Measurements from ENCODE around the gene CLSTN2. TPM values are rescaled to one million over a fixed set of nuclear protein-coding genes. Genes with fewer than 3 reads are reported as not detected.

The CLSTN2 gene
- total RNA-seq, 1 experiment from 2014 or later = 0.68 TPM

DNA sequence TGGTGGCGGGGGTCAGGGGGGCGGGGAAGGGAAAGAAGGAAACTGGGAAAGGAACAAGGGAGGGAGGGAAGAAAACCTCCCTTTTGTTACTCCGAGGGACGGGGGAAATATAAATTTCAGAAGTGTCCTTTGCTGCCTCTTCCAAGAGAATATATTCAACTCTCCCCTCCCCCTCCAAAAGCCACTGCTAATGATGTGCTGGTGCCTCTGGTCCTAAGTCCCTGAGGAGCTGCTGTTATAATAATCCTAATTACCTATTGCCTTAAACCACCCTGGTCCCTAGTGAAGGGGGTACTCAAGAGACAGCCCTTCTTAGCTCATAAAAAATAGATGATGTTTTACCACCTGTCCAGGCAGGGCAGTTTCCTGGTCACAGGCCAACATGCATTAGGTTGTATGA lies 624.6 kb downstream of the CLSTN2 start:
- Histone ChIP-seq H4K91ac (ENCODE audit: insufficient read length, low read depth, low read length) (no peak overlapping the region), H2BK20ac (ENCODE audit: low read depth, low read length, poor library complexity, severe bottlenecking) (no peak overlapping the region), H4K20me1 (ENCODE audit: control insufficient read depth, insufficient read depth, insufficient read length) (no peaks in the 10 kb centered on the region), H3K23ac (ENCODE audit: insufficient read length, low read depth, low read length) (no peak overlapping the region), H2BK12ac (ENCODE audit: insufficient read length, low read depth, low read length) (no peak overlapping the region), H2BK120ac (ENCODE audit: low read depth, low read length, poor library complexity, severe bottlenecking) (no peak overlapping the region), H4K5ac (ENCODE audit: insufficient read length, low read depth, low read length) (no peak overlapping the region), H2AFZ (ENCODE audit: low read length) (no peak overlapping the region), H3K9me3 (ENCODE audit: control insufficient read depth, low read depth, low read length) (no peaks in the 10 kb centered on the region), H3K18ac (ENCODE audit: insufficient read length, low read depth, low read length) (no peak overlapping the region), H3K27me3 (ENCODE audit: insufficient read depth, low read length) (no peaks in the 10 kb centered on the region), H3K4me2 (ENCODE audit: insufficient read depth, insufficient read length, low read length) (no peak overlapping the region), H2BK15ac (ENCODE audit: low read depth, low read length) (no peak overlapping the region), H3K79me2 (ENCODE audit: insufficient read depth, low read length) (no peaks in the 10 kb centered on the region), H3T11ph (ENCODE audit: low read length) (no peak overlapping the region), H3K4ac (ENCODE audit: low read depth, low read length) (no peak overlapping the region), H3K4me1 (ENCODE audit: insufficient read depth, low read length) (no peaks in the 10 kb centered on the region), H3K27ac (ENCODE audit: insufficient read length, low read depth, low read length) (no peak overlapping the region), H3K79me1 (ENCODE audit: insufficient read depth, low read depth, low read length, poor library complexity, severe bottlenecking) (no peaks in the 10 kb centered on the region), H3K56ac (ENCODE audit: insufficient read length, low read depth, low read length) (no peak overlapping the region), H3K23me2 (ENCODE audit: insufficient read length, low read depth, low read length, poor library complexity, severe bottlenecking) (no peaks in the 10 kb centered on the region), H4K8ac (replicated peaks; ENCODE audit: insufficient read length, low read depth, low read length) (no peak overlapping the region), H3K9ac (ENCODE audit: extremely low read depth, insufficient read length, low read length) (no peak overlapping the region), H2BK5ac (ENCODE audit: insufficient read length, low read length) (no peak overlapping the region), H3K14ac (ENCODE audit: insufficient read depth, low read length) (no peak overlapping the region), H2AK5ac (ENCODE audit: insufficient read length, low read length) (no peak overlapping the region)
- TF ChIP-seq, protein P1, sequence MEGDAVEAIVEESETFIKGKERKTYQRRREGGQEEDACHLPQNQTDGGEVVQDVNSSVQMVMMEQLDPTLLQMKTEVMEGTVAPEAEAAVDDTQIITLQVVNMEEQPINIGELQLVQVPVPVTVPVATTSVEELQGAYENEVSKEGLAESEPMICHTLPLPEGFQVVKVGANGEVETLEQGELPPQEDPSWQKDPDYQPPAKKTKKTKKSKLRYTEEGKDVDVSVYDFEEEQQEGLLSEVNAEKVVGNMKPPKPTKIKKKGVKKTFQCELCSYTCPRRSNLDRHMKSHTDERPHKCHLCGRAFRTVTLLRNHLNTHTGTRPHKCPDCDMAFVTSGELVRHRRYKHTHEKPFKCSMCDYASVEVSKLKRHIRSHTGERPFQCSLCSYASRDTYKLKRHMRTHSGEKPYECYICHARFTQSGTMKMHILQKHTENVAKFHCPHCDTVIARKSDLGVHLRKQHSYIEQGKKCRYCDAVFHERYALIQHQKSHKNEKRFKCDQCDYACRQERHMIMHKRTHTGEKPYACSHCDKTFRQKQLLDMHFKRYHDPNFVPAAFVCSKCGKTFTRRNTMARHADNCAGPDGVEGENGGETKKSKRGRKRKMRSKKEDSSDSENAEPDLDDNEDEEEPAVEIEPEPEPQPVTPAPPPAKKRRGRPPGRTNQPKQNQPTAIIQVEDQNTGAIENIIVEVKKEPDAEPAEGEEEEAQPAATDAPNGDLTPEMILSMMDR (conservative IDR thresholded peaks at IDR 0.05) = no peak
- no peak overlapping the region for H3K27ac Mint-ChIP-seq
- no CpG with 5 or more reads among the region's 4 CpGs for WGBS (ENCODE audit: extremely low coverage, insufficient read length, low lambda C conversion rate)
- no peaks in the 10 kb centered on the region for H3K4me1 Mint-ChIP-seq
- no peaks in the 10 kb centered on the region for H3K9me3 Mint-ChIP-seq
- H3K36me3 Mint-ChIP-seq (ENCODE audit: insufficient read depth in 1 of 3, low read depth in 3 of 3) = no peaks in the 10 kb centered on the region; a peak in 1 of 7 replicates
- no peak for DNase-seq
- H3K27me3 Mint-ChIP-seq (ENCODE audit: low read depth) = no peaks in the 10 kb centered on the region
- no peak overlapping the region for H3K4me3 Mint-ChIP-seq

Data from H9 (cell line).